ENCODE measurements around the gene ZFYVE28.

DNA sequence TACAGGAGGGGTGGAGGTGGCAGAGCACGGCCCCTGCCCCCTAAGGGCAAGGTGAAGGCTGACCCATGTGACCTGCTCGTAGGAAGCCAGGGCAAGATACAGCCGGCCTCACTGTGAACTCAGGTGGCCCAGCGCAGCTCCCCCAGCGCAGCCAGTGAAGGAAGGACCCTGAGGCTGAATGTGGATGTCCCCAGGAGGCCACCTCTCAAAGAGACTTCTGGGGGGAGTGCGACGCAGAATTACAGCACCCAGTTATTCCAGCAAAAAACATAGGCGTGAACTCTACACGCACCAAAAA is 52.6 kb downstream of the ZFYVE28 start:
- TF ChIP-seq, protein P1, sequence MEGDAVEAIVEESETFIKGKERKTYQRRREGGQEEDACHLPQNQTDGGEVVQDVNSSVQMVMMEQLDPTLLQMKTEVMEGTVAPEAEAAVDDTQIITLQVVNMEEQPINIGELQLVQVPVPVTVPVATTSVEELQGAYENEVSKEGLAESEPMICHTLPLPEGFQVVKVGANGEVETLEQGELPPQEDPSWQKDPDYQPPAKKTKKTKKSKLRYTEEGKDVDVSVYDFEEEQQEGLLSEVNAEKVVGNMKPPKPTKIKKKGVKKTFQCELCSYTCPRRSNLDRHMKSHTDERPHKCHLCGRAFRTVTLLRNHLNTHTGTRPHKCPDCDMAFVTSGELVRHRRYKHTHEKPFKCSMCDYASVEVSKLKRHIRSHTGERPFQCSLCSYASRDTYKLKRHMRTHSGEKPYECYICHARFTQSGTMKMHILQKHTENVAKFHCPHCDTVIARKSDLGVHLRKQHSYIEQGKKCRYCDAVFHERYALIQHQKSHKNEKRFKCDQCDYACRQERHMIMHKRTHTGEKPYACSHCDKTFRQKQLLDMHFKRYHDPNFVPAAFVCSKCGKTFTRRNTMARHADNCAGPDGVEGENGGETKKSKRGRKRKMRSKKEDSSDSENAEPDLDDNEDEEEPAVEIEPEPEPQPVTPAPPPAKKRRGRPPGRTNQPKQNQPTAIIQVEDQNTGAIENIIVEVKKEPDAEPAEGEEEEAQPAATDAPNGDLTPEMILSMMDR (IDR thresholded peaks at IDR 0.05; ENCODE audit: insufficient read depth, low read length, poor library complexity, severe bottlenecking): no peak
- no peak for TF ChIP-seq EZH2phosphoT487 (conservative IDR thresholded peaks at IDR 0.05; ENCODE audit: low read length)

Measured in SU-DHL-6 (cell line).